AG04450 (cell line): Measurements from ENCODE around the gene ELMOD3. TPM values are rescaled to one million over a fixed set of nuclear protein-coding genes. Genes with fewer than 3 reads are reported as not detected.
"Not testable (repeated sequence)": the region's sequence is repeated elsewhere in the genome, so short reads cannot be mapped to it uniquely, and the experiment has no call there.

Experiments
- CTCF ChIA-PET: fragments of 300-600, 350-600 bp; formaldehyde crosslinking; extraction: SDS; loops from one replicate; lab custom pipeline; 2022; ENCODE audit warnings: antibody characterized with exemption, inconsistent platforms; lab: Charles Lee
- POLR2A ChIA-PET: fragments of 350-600 bp; formaldehyde crosslinking; extraction: SDS; loops from one replicate; lab custom pipeline; 2021; ENCODE audit warnings: antibody characterized with exemption, inconsistent platforms; lab: Yijun Ruan, JAX
- DNase-seq: peaks from one replicate; pipeline ENCODE4 v3.0.0-alpha.2; 2011; ENCODE audit warnings: low read depth, low spot score
- H3K27ac ChIP-seq: one replicate; pipeline ENCODE4 v1.5.1; 2012; ENCODE audit warnings: low read depth, low read length, control low read depth
- H3K27me3 ChIP-seq: one replicate; pipeline ENCODE4 v1.6.0; 2012; ENCODE audit warnings: low read length; ENCODE audit not compliant: control insufficient read depth, insufficient read depth
- H3K4me3 ChIP-seq: 2 replicates; pipeline ENCODE4 v1.5.1; 2011; ENCODE audit warnings: mild to moderate bottlenecking, low read depth, low read length, control low read depth
- H3K9me3 ChIP-seq: 2 replicates; pipeline ENCODE4 v1.5.1; 2012; ENCODE audit warnings: low read length; ENCODE audit not compliant: control insufficient read depth, insufficient read depth
- CTCF ChIP-seq: IDR thresholded peaks from 2 replicates; pipeline ENCODE4 v1.5.1; 2011; ENCODE audit warnings: low read depth, low read length, control low read depth, inconsistent platforms
- polyA plus RNA-seq: library from polyadenylated mRNA; depleted of rRNA; stranded (reverse); fragments of >200 nt; gene quantifications from 2 replicates; pipeline ENCODE4 v1.2.3, GENCODE V29; 2011

Gene ELMOD3
- polyA plus RNA-seq, 1 experiment = 17.8 TPM

- Histone ChIP-seq H3K9me3 (peaks cover 4% of the 10 kb centered on the region), H3K27ac (no peak overlapping the region), H3K27me3 (no peaks in the 10 kb centered on the region), H3K4me3 (no peak overlapping the region)
- DNase-seq = no peak
- POLR2A ChIA-PET = no interaction called here
- CTCF ChIA-PET = no interaction called here
- TF ChIP-seq CTCF = no peak
These were observed 25.5 kb downstream of the ELMOD3 start for GRCh38 chr2:85380048-85380447.

- not testable (repeated sequence) for H3K27me3 ChIP-seq, H3K9me3 ChIP-seq, H3K27ac ChIP-seq, H3K4me3 ChIP-seq, DNase-seq
- ChIA-PET CTCF (interaction anchor here (2.1 kb wide), 1 partner anchor 10 kb away, joined by 5 read pairs; no protein-coding TSS in a partner anchor), POLR2A (interaction anchor here (0.6 to 1.8 kb wide), 2 partner anchors 29 to 169 kb away, joined by 3 to 4 read pairs; partner anchors contain the start of genes ELMOD3 and RETSAT)
These were observed 28.6 kb downstream of the ELMOD3 start for GRCh38 chr2:85383151-85383550.

GRCh38 chr2:85383850-85384249 lies 29.3 kb downstream of the ELMOD3 start:
- Histone ChIP-seq H3K27me3 (no peaks in the 10 kb centered on the region), H3K9me3 (peaks cover 4% of the 10 kb centered on the region), H3K4me3 (no peak overlapping the region), H3K27ac (no peak overlapping the region)
- CTCF ChIA-PET = interaction anchor here (0.5 to 2.1 kb wide), 2 partner anchors 10 to 253 kb away, joined by 3 to 5 read pairs; no protein-coding TSS in a partner anchor
- TF ChIP-seq CTCF = no peak
- POLR2A ChIA-PET = interaction anchor here (1.8 kb wide), 1 partner anchor 168 kb away, joined by 4 read pairs; no protein-coding TSS in a partner anchor
- no peak for DNase-seq

GRCh38 chr2:85385746-85386145 lies 31.2 kb downstream of the ELMOD3 start:
- Histone ChIP-seq H3K9me3 (no peaks in the 10 kb centered on the region), H3K4me3 (no peak overlapping the region), H3K27ac (no peak overlapping the region), H3K27me3 (no peaks in the 10 kb centered on the region)
- ChIA-PET CTCF (interaction anchor here (0.7 kb wide), 1 partner anchor 410 kb away, joined by 4 read pairs; no protein-coding TSS in a partner anchor), POLR2A (no interaction called here)
- TF ChIP-seq CTCF = no peak
- DNase-seq = no peak

- TF ChIP-seq CTCF = no peak
- H3K27me3 ChIP-seq = no peaks in the 10 kb centered on the region
- no peak overlapping the region for H3K4me3 ChIP-seq
- DNase-seq = no peak
- no peaks in the 10 kb centered on the region for H3K9me3 ChIP-seq
- POLR2A ChIA-PET = interaction anchor here (0.6 to 2.3 kb wide), 2 partner anchors 22 to 151 kb away, joined by 3 to 7 read pairs; partner anchors contain the start of gene MAT2A
- CTCF ChIA-PET = no interaction called here
- H3K27ac ChIP-seq = no peak overlapping the region
These were observed 33.2 kb downstream of the ELMOD3 start for GRCh38 chr2:85387754-85388153.
